Measurements from ENCODE around the gene SLC5A1. TPM values are rescaled to one million over a fixed set of nuclear protein-coding genes. Genes with fewer than 3 reads are reported as not detected.

The SLC5A1 gene
- total and polyA plus RNA-seq, 2 donors (not counting 1 experiment from before 2014, with no cell fraction given), result not detected

- peaks cover 25% of the 10 kb centered on the region for H3K27me3 Mint-ChIP-seq
- intact Hi-C loops (cut with micrococcal nuclease), result no loop called here
- ATAC-seq (ENCODE audit: low read depth) (no peak), DNase-seq (no peak)
- H2AFZ ChIP-seq (ENCODE audit: insufficient read depth, low read depth, low read length, poor library complexity, severe bottlenecking), result no peak overlapping the region
- no peaks in the 10 kb centered on the region for H3K79me2 ChIP-seq (ENCODE audit: control insufficient read depth, insufficient read depth, low read length)
- H3K9ac ChIP-seq (ENCODE audit: low read length), result no peak overlapping the region
- H3K4me1 Mint-ChIP-seq, result no peaks in the 10 kb centered on the region
- WGBS (ENCODE audit: insufficient coverage), result no CpG with 5 or more reads among the region's 2 CpGs
- H3K9me3 Mint-ChIP-seq (ENCODE audit: insufficient read depth), result no peaks in the 10 kb centered on the region
- H3K27ac Mint-ChIP-seq, result no peak overlapping the region
- no peaks in the 10 kb centered on the region for H3K9me3 ChIP-seq (ENCODE audit: control extremely low read depth in 1 of 3, control insufficient read depth in 2 of 3, insufficient read depth in 1 of 3, low read length in 2 of 3)
- POLR2A ChIA-PET, result no interaction called here
- CTCF ChIA-PET, result no interaction called here
- no peak overlapping the region for H3K4me2 ChIP-seq (replicated peaks; ENCODE audit: low read depth, low read length, poor library complexity, severe bottlenecking)
- no peaks in the 10 kb centered on the region for H3K4me1 ChIP-seq (ENCODE audit: control insufficient read depth in 2 of 2, insufficient read depth in 2 of 2, low read length in 2 of 2)
- H4K20me1 ChIP-seq (ENCODE audit: control insufficient read depth, insufficient read depth, low read length, poor library complexity, severe bottlenecking), result no peaks in the 10 kb centered on the region
- peaks cover 0 to 4% (median under 1%) of the 10 kb centered on the region in 4 experiments for H3K27me3 ChIP-seq (replicated peaks in 1 of 4; ENCODE audit: control extremely low read depth in 1 of 4, control insufficient read depth in 3 of 4, insufficient read depth in 4 of 4, low read length in 3 of 4)
- H3K4me3 ChIP-seq (ENCODE audit: control extremely low read depth in 1 of 5, extremely low read depth in 1 of 5, insufficient read depth in 1 of 5, low read depth in 2 of 5, low read length in 4 of 5), result no peak overlapping the region
- H3K4me3 Mint-ChIP-seq, result no peak overlapping the region
- H3K27ac ChIP-seq (ENCODE audit: low read length in 2 of 2), result no peak overlapping the region
- no peaks in the 10 kb centered on the region for H3K36me3 ChIP-seq (replicated peaks in 1 of 2; ENCODE audit: control extremely low read depth in 1 of 2, control insufficient read depth in 1 of 2, extremely low read depth in 1 of 2, insufficient read depth in 2 of 2, low read length in 1 of 2)
- TF ChIP-seq CTCF (IDR thresholded peaks at IDR 0.05) (no peak), EZH2 (IDR thresholded peaks at IDR 0.05; ENCODE audit: borderline replicate concordance, insufficient read depth, low read depth, low read length, poor library complexity, severe bottlenecking) (no peak)
Observed at GRCh38 chr22:32052244-32052643, 9.2 kb downstream of the SLC5A1 start.

- DNase-seq (no peak), ATAC-seq (ENCODE audit: low read depth) (no peak)
- Histone ChIP-seq H4K20me1 (ENCODE audit: control insufficient read depth, insufficient read depth, low read length, poor library complexity, severe bottlenecking) (no peaks in the 10 kb centered on the region), H3K27me3 (replicated peaks in 1 of 4; ENCODE audit: control extremely low read depth in 1 of 4, control insufficient read depth in 3 of 4, insufficient read depth in 4 of 4, low read length in 3 of 4) (peaks cover 0 to 4% (median under 1%) of the 10 kb centered on the region in 4 experiments), H3K27ac (ENCODE audit: low read length in 2 of 2) (no peak overlapping the region), H3K9me3 (ENCODE audit: control extremely low read depth in 1 of 3, control insufficient read depth in 2 of 3, insufficient read depth in 1 of 3, low read length in 2 of 3) (no peaks in the 10 kb centered on the region), H3K36me3 (replicated peaks in 1 of 2; ENCODE audit: control extremely low read depth in 1 of 2, control insufficient read depth in 1 of 2, extremely low read depth in 1 of 2, insufficient read depth in 2 of 2, low read length in 1 of 2) (no peaks in the 10 kb centered on the region), H3K9ac (ENCODE audit: low read length) (no peak overlapping the region), H2AFZ (ENCODE audit: insufficient read depth, low read depth, low read length, poor library complexity, severe bottlenecking) (no peak overlapping the region), H3K79me2 (ENCODE audit: control insufficient read depth, insufficient read depth, low read length) (no peaks in the 10 kb centered on the region), H3K4me3 (ENCODE audit: control extremely low read depth in 1 of 5, extremely low read depth in 1 of 5, insufficient read depth in 1 of 5, low read depth in 2 of 5, low read length in 4 of 5) (no peak overlapping the region), H3K4me2 (replicated peaks; ENCODE audit: low read depth, low read length, poor library complexity, severe bottlenecking) (no peak overlapping the region), H3K4me1 (ENCODE audit: control insufficient read depth in 2 of 2, insufficient read depth in 2 of 2, low read length in 2 of 2) (no peaks in the 10 kb centered on the region)
- intact Hi-C loops (cut with micrococcal nuclease), result no loop called here
- peak; percentile 18 for TF ChIP-seq CTCF (IDR thresholded peaks at IDR 0.05)
- no peak for TF ChIP-seq EZH2 (IDR thresholded peaks at IDR 0.05; ENCODE audit: borderline replicate concordance, insufficient read depth, low read depth, low read length, poor library complexity, severe bottlenecking)
- WGBS (ENCODE audit: insufficient coverage), result no CpG with 5 or more reads among the region's 5 CpGs
- Mint-ChIP-seq H3K27me3 (peaks cover 24% of the 10 kb centered on the region), H3K27ac (no peak overlapping the region), H3K9me3 (ENCODE audit: insufficient read depth) (no peaks in the 10 kb centered on the region), H3K4me3 (no peak overlapping the region), H3K4me1 (no peaks in the 10 kb centered on the region)
- CTCF ChIA-PET, result no interaction called here
- POLR2A ChIA-PET, result no interaction called here
Observed at GRCh38 chr22:32052936-32053791, 10.1 kb downstream of the SLC5A1 start.
